ENCODE measurements around the gene EVC. TPM values are rescaled to one million over a fixed set of nuclear protein-coding genes. Genes with fewer than 3 reads are reported as not detected.

Gene EVC
- total RNA-seq, 2 experiments from 2014 or later, result 0.70 to 1.5 TPM

- Histone ChIP-seq H3K27me3 (ENCODE audit: control insufficient read depth in 1 of 2, insufficient read depth in 2 of 2, low read length in 2 of 2) (no peaks in the 10 kb centered on the region), H3K36me3 (ENCODE audit: insufficient read depth, low read length) (no peaks in the 10 kb centered on the region), H3K4me3 (ENCODE audit: low read length) (no peak overlapping the region), H3K9me3 (ENCODE audit: control insufficient read depth in 1 of 2, insufficient read depth in 1 of 2, low read length in 2 of 2) (peaks cover 0 to 3% of the 10 kb centered on the region in 2 experiments), H3K27ac (ENCODE audit: low read depth in 1 of 2, low read length in 2 of 2) (no peak overlapping the region), H3K4me1 (ENCODE audit: insufficient read depth, low read length) (peaks cover 2% of the 10 kb centered on the region)
- Mint-ChIP-seq H3K27me3 (peaks cover 8% of the 10 kb centered on the region), H3K4me3 (no peak overlapping the region), H3K4me1 (ENCODE audit: low read depth) (no peaks in the 10 kb centered on the region), H3K9me3 (no peaks in the 10 kb centered on the region), H3K27ac (no peak overlapping the region), H3K36me3 (ENCODE audit: low read depth) (no peaks in the 10 kb centered on the region)
- ATAC-seq (ENCODE audit: poor library complexity) (no peak), DNase-seq (no peak)
- ChIA-PET CTCF (no interaction called here), POLR2A (no interaction called here)
- intact Hi-C loops (cut with DNase I, micrococcal nuclease), result no loop called here
- TF ChIP-seq CTCF (IDR thresholded peaks at IDR 0.05), result peak; percentile 42
Observed at GRCh38 chr4:5821665-5822358, 110.8 kb downstream of the EVC start.

GRCh38 chr4:5822619-5823018, 111.6 kb downstream of the EVC start:
- H3K4me3 Mint-ChIP-seq, result no peak overlapping the region
- CTCF ChIA-PET, result no interaction called here
- H3K9me3 Mint-ChIP-seq, result no peaks in the 10 kb centered on the region
- TF ChIP-seq CTCF (IDR thresholded peaks at IDR 0.05), result no peak
- DNase-seq, result no peak
- no peaks in the 10 kb centered on the region for H3K4me1 Mint-ChIP-seq (ENCODE audit: low read depth)
- POLR2A ChIA-PET, result no interaction called here
- H3K27me3 ChIP-seq (ENCODE audit: control insufficient read depth in 1 of 2, insufficient read depth in 2 of 2, low read length in 2 of 2), result no peaks in the 10 kb centered on the region
- intact Hi-C loops (cut with DNase I, micrococcal nuclease), result no loop called here
- H3K36me3 ChIP-seq (ENCODE audit: insufficient read depth, low read length), result no peaks in the 10 kb centered on the region
- no peak overlapping the region for H3K27ac Mint-ChIP-seq
- H3K4me3 ChIP-seq (ENCODE audit: low read length), result no peak overlapping the region
- H3K36me3 Mint-ChIP-seq (ENCODE audit: low read depth), result no peaks in the 10 kb centered on the region
- ATAC-seq (ENCODE audit: poor library complexity), result no peak
- peaks cover 4% of the 10 kb centered on the region for H3K27me3 Mint-ChIP-seq
- H3K27ac ChIP-seq (ENCODE audit: low read depth in 1 of 2, low read length in 2 of 2), result no peak overlapping the region
- H3K9me3 ChIP-seq (ENCODE audit: control insufficient read depth in 1 of 2, insufficient read depth in 1 of 2, low read length in 2 of 2), result peaks cover 0 to 3% of the 10 kb centered on the region in 2 experiments
- peaks cover 7% of the 10 kb centered on the region for H3K4me1 ChIP-seq (ENCODE audit: insufficient read depth, low read length)

DNA sequence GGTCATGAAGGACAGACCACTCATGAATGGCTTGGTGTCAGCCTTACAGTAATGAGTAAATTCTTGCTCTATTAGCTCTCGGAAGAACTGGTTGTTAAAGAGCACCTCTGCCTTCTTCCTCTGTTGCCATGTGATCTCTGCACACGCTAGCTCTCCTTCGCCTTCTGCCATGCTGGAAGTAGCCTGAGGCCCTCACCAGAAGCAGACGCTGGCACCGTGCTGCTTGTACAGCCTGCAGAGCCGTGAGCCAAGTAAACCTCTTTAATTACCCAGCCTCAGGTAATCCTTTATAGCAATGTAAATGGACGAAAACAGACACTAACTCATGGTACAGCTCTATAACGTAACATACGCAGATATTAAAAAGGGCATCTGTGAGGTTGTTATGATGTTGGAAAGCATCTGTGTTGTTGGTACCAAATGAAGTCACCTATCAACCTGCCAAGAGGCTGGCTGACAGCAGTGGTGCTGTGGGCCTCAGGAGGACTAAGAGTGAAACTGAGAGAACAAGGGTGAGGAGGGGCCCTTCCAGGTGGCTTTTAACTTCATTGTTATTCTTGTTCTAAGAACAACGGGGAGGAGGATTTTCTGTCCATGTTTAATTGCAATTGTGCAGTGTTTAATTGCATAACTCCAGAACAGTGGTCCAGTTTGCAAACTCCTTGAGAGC, 112.7 kb downstream of the EVC start:
- Mint-ChIP-seq H3K4me1 (ENCODE audit: low read depth) (no peaks in the 10 kb centered on the region), H3K27ac (no peak overlapping the region), H3K27me3 (peaks cover 4% of the 10 kb centered on the region), H3K9me3 (no peaks in the 10 kb centered on the region), H3K4me3 (no peak overlapping the region), H3K36me3 (ENCODE audit: low read depth) (no peaks in the 10 kb centered on the region)
- POLR2A ChIA-PET, result no interaction called here
- DNase-seq (no peak), ATAC-seq (ENCODE audit: poor library complexity) (no peak)
- no peak for TF ChIP-seq CTCF (IDR thresholded peaks at IDR 0.05)
- Histone ChIP-seq H3K9me3 (ENCODE audit: control insufficient read depth in 1 of 2, insufficient read depth in 1 of 2, low read length in 2 of 2) (peaks cover 0 to 3% of the 10 kb centered on the region in 2 experiments), H3K36me3 (ENCODE audit: insufficient read depth, low read length) (no peaks in the 10 kb centered on the region), H3K27me3 (ENCODE audit: control insufficient read depth in 1 of 2, insufficient read depth in 2 of 2, low read length in 2 of 2) (peaks cover 0 to 2% of the 10 kb centered on the region in 2 experiments), H3K27ac (ENCODE audit: low read depth in 1 of 2, low read length in 2 of 2) (no peak overlapping the region), H3K4me1 (ENCODE audit: insufficient read depth, low read length) (peaks cover 7% of the 10 kb centered on the region), H3K4me3 (ENCODE audit: low read length) (no peak overlapping the region)
- CTCF ChIA-PET, result no interaction called here
- intact Hi-C loops (cut with DNase I, micrococcal nuclease), result no loop called here
